ENCODE results near the gene UBQLNL.
A peak's percentile ranks its signal among the peaks of the same experiment; 100 is the strongest.

Gene UBQLNL

GRCh38 chr11:5507177-5507932, 9.1 kb downstream of the UBQLNL start:
- no peak for DNase-seq

GRCh38 chr11:5505363-5506048, 11.0 kb downstream of the UBQLNL start:
- no peak for DNase-seq

- no peak for DNase-seq
Observed at GRCh38 chr11:5504403-5504921, 12.0 kb downstream of the UBQLNL start.

- no peak for DNase-seq
Observed at GRCh38 chr11:5500393-5500801, 16.1 kb downstream of the UBQLNL start.

- DNase-seq: no peak
Observed at GRCh38 chr11:5499671-5500070, 16.8 kb downstream of the UBQLNL start.

- no peak for DNase-seq
Observed at GRCh38 chr11:5489576-5490357, 26.7 kb downstream of the UBQLNL start.

GRCh38 chr11:5488798-5489399, 27.6 kb downstream of the UBQLNL start:
- DNase-seq: no peak

- no peak for DNase-seq
Observed at GRCh38 chr11:5488385-5488784, 28.1 kb downstream of the UBQLNL start, which contains the start of gene OR52D1. TSS of gene OR52D1 (plus strand) at chr11:5488685. CDS start at chr11:5488707, 22 bp downstream.

- peak; percentile 1 to 11 for DNase-seq
Observed at GRCh38 chr11:5486421-5486820, 30.1 kb downstream of the UBQLNL start.

- DNase-seq: no peak
Observed at GRCh38 chr11:5486003-5486402, 30.5 kb downstream of the UBQLNL start.

- peak; percentile 15 to 32 for DNase-seq
Observed at GRCh38 chr11:5476186-5476819, 40.2 kb downstream of the UBQLNL start.

GRCh38 chr11:5473921-5474320, 42.6 kb downstream of the UBQLNL start:
- no peak for DNase-seq

GRCh38 chr11:5467527-5467926, 49.0 kb downstream of the UBQLNL start:
- no peak for DNase-seq
